Activated CD4-positive, alpha-beta T cell treated with anti-CD3 and anti-CD28 coated beads for 36 hours (primary cell): ENCODE results near the gene HYAL3. TPM values are rescaled to one million over a fixed set of nuclear protein-coding genes. Genes with fewer than 3 reads are reported as not detected.

Source experiments
- ATAC-seq: fragments of 200-7000 bp; cut with Tn5 transposase; one replicate; pipeline ENCODE4 v1.10.0; 2021; ENCODE audit warnings: mild to moderate bottlenecking, moderate library complexity
- CTCF ChIA-PET: fragments of 350-600 bp; sonication (Branson Sonifier 250); formaldehyde crosslinking; loops from one replicate; lab custom pipeline; 2021; ENCODE audit warnings: antibody characterized with exemption; lab: Charles Lee
- POLR2A ChIA-PET: fragments of 350-600 bp; sonication (Branson Sonifier 250); formaldehyde crosslinking; loops from one replicate; lab custom pipeline; 2021; ENCODE audit warnings: antibody characterized with exemption, inconsistent platforms; lab: Charles Lee
- DNase-seq: peaks from one replicate; pipeline ENCODE4 v3.0.0-alpha.2; 2020
- H3K27ac Mint-ChIP-seq: one replicate; pipeline ENCODE4 v1.8.0; 2021; ENCODE audit warnings: mixed read lengths
- H3K27me3 Mint-ChIP-seq: one replicate; pipeline ENCODE4 v1.8.0; 2021; ENCODE audit warnings: mixed read lengths
- H3K36me3 Mint-ChIP-seq: one replicate; pipeline ENCODE4 v1.8.0; 2021; ENCODE audit warnings: low read depth, mixed read lengths
- H3K4me1 Mint-ChIP-seq: one replicate; pipeline ENCODE4 v1.8.0; 2021; ENCODE audit warnings: mixed read lengths
- H3K4me3 Mint-ChIP-seq: one replicate; pipeline ENCODE4 v1.8.0; 2021; ENCODE audit warnings: mild to moderate bottlenecking, moderate library complexity, mixed read lengths
- H3K9me3 Mint-ChIP-seq: one replicate; pipeline ENCODE4 v1.8.0; 2021; ENCODE audit warnings: low read depth, mixed read lengths
- intact Hi-C, 2 experiments: fragments of 100-400 bp; cut with DNase I in 1 of 2; cut with micrococcal nuclease in 1 of 2; formaldehyde crosslinking; loops; one replicate each; pipeline versions ENCODE4 v1.14.2 to v1.15.1; 2022 to 2024; cut with DNase I, micrococcal nuclease
- total RNA-seq, 2 experiments: library from RNA; stranded (reverse); gene quantifications; one replicate each; pipeline ENCODE4 v1.2.3, GENCODE V29; 2021

HYAL3 gene
- total RNA-seq, 2 experiments from 2014 or later: 4.5 to 5.4 TPM

DNA sequence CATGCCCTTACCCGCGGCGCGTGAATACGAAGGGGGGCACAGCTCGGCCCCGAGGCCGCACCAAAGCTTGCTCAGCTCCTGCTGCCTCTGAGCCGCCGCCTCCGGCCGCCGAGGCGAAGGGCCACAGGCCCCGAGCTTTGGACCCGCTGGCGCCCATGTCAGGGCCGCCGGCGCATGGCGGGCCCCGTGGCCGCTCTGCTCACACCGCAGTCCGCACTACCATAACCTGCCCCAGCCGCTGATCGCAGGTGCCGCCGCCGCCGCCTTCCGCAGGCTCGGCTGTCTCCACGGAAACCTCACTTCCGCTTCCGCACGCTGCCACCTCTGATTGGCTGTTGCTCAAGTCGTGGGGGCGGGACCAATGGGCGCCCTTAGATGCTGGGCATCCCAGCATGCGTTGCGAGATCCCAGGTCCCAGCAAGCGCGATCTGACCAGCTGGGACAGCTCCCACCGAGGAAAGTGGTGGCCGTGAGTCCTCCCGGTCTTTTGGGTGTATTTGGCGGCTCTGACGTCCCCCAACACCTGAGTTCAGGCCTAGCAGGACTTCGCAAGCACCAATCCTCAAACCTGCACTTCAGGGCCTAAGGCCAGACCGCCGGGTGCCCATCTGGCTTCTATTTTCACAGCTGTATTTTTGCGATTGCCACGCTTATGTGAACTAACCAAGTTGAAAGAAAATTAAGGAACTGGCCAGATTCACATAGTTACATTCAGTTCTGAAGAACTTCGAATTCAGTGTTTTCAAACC is 28.9 kb upstream of the HYAL3 start, which contains the start of gene TUSC2:
Gene TUSC2, minus strand, starts transcription at position 281 of the 749 bp plus-strand sequence. Its CDS starts 124 bp downstream, at position 157.
- ATAC-seq: peak; percentile 95
- POLR2A ChIA-PET: interaction anchor here (1.6 kb wide), 2 partner anchors 9 to 12 kb away, joined by 3 to 18 read pairs; partner anchors contain the start of gene RASSF1
- no peaks in the 10 kb centered on the region for H3K27me3 Mint-ChIP-seq

DNA sequence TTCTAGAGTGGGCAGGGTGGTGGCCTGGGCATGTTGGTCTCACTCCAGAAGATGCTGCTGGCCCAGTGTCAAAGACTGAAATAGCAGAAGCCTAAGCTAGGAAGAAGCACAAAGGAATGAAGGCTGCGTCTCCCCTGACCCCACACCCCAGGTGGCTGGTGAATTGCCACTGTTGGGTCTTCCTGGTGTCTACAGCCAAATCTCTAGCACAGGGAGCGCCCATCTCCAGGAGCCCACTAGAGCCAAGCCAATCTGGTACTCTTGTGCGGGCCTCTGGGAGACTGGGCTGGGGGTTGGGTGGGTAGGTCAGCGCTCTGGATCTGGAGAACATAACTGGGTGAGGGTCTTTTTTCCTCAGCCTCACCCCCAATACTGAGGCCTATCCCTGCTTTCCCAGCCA is 27.9 kb upstream of the HYAL3 start:
- Mint-ChIP-seq H3K27ac (peak overlapping the region; percentile 19), H3K36me3 (peaks cover 28% of the 10 kb centered on the region), H3K4me3 (peak overlapping the region; percentile 83), H3K9me3 (no peaks in the 10 kb centered on the region), H3K4me1 (peaks cover 22% of the 10 kb centered on the region), H3K27me3 (no peaks in the 10 kb centered on the region)
- no peak for ATAC-seq
- intact Hi-C loops: loop anchor here in 1 of 2 experiments (5.0 to 10.0 kb wide), 2 partner anchors 52 to 90 kb away; partner anchors contain the start of genes GNAI2 and LSMEM2
- ChIA-PET POLR2A (interaction anchor here (1.6 kb wide), 1 partner anchor 10 kb away, joined by 18 read pairs; no protein-coding TSS in a partner anchor), CTCF (interaction anchor here (1.1 to 3.6 kb wide), 7 partner anchors 8 to 92 kb away, joined by 4 to 18 read pairs (median 4); partner anchors contain the start of genes HYAL3, NAA80 and ZMYND10)
- no peak for DNase-seq

More for the DNA sequence above, 28.9 kb upstream of the HYAL3 start, which contains the start of gene TUSC2:
- peaks cover 33% of the 10 kb centered on the region for H3K36me3 Mint-ChIP-seq
- H3K27ac Mint-ChIP-seq: peak within 1 kb of the TSS; percentile 76
- DNase-seq: peak; percentile 98
- intact Hi-C loops: loop anchor here (1.0 to 10.0 kb wide), 4 partner anchors 9 to 91 kb away; partner anchors contain the start of genes GNAI2 (in 1 of the 2), IFRD2 (in 1 of the 2) and LSMEM2 (in 1 of the 2)
- H3K9me3 Mint-ChIP-seq: no peaks in the 10 kb centered on the region
- H3K4me1 Mint-ChIP-seq: peaks cover 20% of the 10 kb centered on the region
- CTCF ChIA-PET: interaction anchor here (0.6 to 3.6 kb wide), 17 partner anchors 9 to 617 kb away, joined by 3 to 18 read pairs (median 4); partner anchors contain the start of genes HYAL3, IFRD2, NAA80 and RASSF1
- H3K4me3 Mint-ChIP-seq: peak within 1 kb of the TSS; percentile 83

DNA sequence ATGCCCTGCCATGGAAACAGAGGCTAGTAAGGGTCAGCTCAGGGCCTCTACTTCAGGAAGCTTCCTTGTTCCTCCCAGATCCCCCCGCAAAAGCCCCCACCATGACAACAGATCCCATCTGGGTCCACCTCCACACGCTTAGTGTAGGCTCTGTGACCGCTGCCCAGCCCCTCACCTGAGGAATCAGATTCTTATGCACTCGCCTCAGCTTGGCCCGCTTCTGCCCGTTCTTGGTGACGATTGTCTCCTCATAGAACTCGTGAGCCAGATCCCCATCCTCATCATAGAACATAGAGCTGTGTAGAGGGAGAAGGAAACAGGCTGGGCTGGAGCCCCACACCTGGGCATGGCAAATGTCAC is 27.0 kb upstream of the HYAL3 start:
- Mint-ChIP-seq H3K4me3 (no peak overlapping the region), H3K9me3 (no peaks in the 10 kb centered on the region), H3K27me3 (no peaks in the 10 kb centered on the region), H3K4me1 (peaks cover 22% of the 10 kb centered on the region), H3K27ac (no peak overlapping the region), H3K36me3 (peaks cover 20% of the 10 kb centered on the region)
- intact Hi-C loops: loop anchor here in 1 of 2 experiments (5.0 to 10.0 kb wide), 2 partner anchors 51 to 89 kb away; partner anchors contain the start of genes GNAI2 and LSMEM2
- ChIA-PET POLR2A (no interaction called here), CTCF (interaction anchor here (0.6 to 3.6 kb wide), 4 partner anchors 10 to 1152 kb away, joined by 3 to 16 read pairs (median 4); partner anchors contain the start of genes HYAL3, NAA80 and ZMYND10)
- ATAC-seq (no peak), DNase-seq (no peak)

- Mint-ChIP-seq H3K27me3 (no peaks in the 10 kb centered on the region), H3K4me1 (peaks cover 23% of the 10 kb centered on the region), H3K4me3 (no peak overlapping the region), H3K36me3 (peaks cover 15% of the 10 kb centered on the region), H3K27ac (no peak overlapping the region), H3K9me3 (no peaks in the 10 kb centered on the region)
- ChIA-PET CTCF (interaction anchor here (0.6 to 3.6 kb wide), 7 partner anchors 11 to 90 kb away, joined by 4 to 27 read pairs (median 5); partner anchors contain the start of genes GNAI2, HYAL3, NAA80 and ZMYND10), POLR2A (no interaction called here)
- DNase-seq: no peak
- intact Hi-C loops: loop anchor here in 1 of 2 experiments (5.0 to 10.0 kb wide), 2 partner anchors 51 to 88 kb away; partner anchors contain the start of genes GNAI2 and LSMEM2
- no peak for ATAC-seq
These were observed 26.4 kb upstream of the HYAL3 start for GRCh38 chr3:50325497-50326181.

- Mint-ChIP-seq H3K9me3 (no peaks in the 10 kb centered on the region), H3K27me3 (no peaks in the 10 kb centered on the region), H3K27ac (no peak overlapping the region), H3K4me3 (no peak overlapping the region), H3K4me1 (peaks cover 28% of the 10 kb centered on the region), H3K36me3 (peaks cover 9% of the 10 kb centered on the region)
- ChIA-PET CTCF (interaction anchor here (0.6 to 3.4 kb wide), 9 partner anchors 9 to 614 kb away, joined by 3 to 27 read pairs (median 7); partner anchors contain the start of genes CYB561D2, GNAI2, HYAL3 and NAA80), POLR2A (no interaction called here)
- ATAC-seq: no peak
- DNase-seq: no peak
- intact Hi-C loops: loop anchor here in 1 of 2 experiments (5.0 to 10.0 kb wide), 2 partner anchors 50 to 88 kb away; partner anchors contain the start of genes GNAI2 and LSMEM2
These were observed 25.9 kb upstream of the HYAL3 start for GRCh38 chr3:50325113-50325480.

DNA sequence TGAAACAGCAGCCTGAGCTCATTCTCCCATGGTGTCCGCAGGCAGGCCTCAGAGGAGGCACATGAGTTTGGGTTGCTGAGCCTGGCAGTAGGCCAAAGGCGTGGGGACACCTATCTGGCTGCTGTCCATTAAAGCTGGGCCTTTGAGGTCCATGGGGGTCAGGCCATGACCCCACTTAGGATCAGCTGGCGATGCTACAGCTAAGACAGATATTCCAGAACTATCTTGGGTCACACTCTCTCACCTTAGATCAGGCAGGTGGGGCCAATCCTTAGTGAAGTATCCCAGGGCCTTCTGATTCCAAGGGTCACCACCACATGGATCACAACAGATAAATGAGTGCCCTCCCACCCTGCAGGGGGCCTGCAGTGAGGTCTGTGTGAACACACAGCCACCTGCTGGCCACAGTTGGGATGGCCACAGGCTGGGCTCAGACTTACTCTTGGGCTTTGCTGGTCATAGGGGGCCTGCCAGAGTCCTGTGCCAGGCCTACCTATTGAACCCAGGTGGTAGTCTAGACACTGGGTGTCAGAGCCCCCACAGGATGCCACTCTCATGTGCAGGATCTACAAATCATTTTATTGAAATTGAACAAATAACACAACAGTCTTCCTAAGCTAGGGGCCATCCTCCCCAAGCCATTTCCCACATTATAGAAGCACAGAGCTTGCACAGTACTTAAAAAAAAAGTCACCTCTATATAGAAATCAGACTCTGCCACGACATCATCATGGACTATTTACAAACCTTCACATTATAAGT is 25.3 kb upstream of the HYAL3 start:
- Mint-ChIP-seq H3K9me3 (no peaks in the 10 kb centered on the region), H3K36me3 (peaks cover 6% of the 10 kb centered on the region), H3K27me3 (no peaks in the 10 kb centered on the region), H3K27ac (no peak overlapping the region), H3K4me3 (no peak overlapping the region), H3K4me1 (peaks cover 32% of the 10 kb centered on the region)
- ATAC-seq (peak; percentile 32), DNase-seq (peak; percentile 79)
- intact Hi-C loops: loop anchor here (1.0 to 10.0 kb wide), 3 partner anchors 50 to 87 kb away; partner anchors contain the start of genes GNAI2 (in 1 of the 2) and LSMEM2 (in 1 of the 2)
- ChIA-PET CTCF (interaction anchor here (0.5 to 3.4 kb wide), 18 partner anchors 10 to 783 kb away, joined by 3 to 27 read pairs (median 4); partner anchors contain the start of genes CYB561D2, GNAI2, HYAL3 and NAA80), POLR2A (interaction anchor here (1.0 kb wide), 1 partner anchor 13 kb away, joined by 3 read pairs; no protein-coding TSS in a partner anchor)

DNA sequence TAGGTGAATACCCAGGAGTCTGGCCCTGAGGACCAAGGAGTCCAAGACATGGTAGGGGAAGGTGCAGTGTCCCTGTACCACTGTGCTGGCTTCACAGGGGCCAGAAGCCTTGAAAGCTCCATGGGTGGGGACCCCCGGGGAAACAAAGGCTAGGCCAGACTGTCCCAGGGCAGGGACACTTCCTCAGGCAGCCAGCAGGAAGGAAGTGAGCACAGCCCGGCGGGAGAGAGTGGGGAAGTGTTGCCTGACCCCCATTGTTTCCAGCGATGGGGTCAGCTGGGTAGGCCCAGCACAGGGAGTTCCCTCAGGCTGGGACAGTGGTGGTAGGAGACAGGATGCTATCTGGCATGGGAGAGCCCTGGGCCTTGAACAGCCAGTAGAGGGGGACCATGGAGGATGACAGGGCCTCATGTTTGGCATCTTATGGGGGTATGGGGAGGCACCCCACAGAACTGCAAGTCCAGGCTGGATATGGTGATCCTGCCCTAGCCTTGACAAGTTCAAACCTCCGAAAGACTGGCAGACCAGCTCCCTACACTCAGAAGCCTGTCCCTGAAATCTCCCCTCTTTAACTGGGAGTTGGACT is 24.5 kb upstream of the HYAL3 start:
- CTCF ChIA-PET: interaction anchor here (0.5 to 3.4 kb wide), 16 partner anchors 11 to 1831 kb away, joined by 3 to 27 read pairs (median 4); partner anchors contain the start of genes CYB561D2, HYAL3, IFRD2 and NAA80
- H3K4me1 Mint-ChIP-seq: peaks cover 38% of the 10 kb centered on the region
- ATAC-seq (no peak), DNase-seq (no peak)
- no peaks in the 10 kb centered on the region for H3K9me3 Mint-ChIP-seq
- peaks cover 3% of the 10 kb centered on the region for H3K36me3 Mint-ChIP-seq
- H3K27ac Mint-ChIP-seq: peak overlapping the region; percentile 6
- H3K4me3 Mint-ChIP-seq: no peak overlapping the region
- intact Hi-C loops: loop anchor here (1.0 to 10.0 kb wide), 2 partner anchors 49 kb away; partner anchors contain the start of gene LSMEM2 (in 1 of the 2)
- POLR2A ChIA-PET: interaction anchor here (1.0 kb wide), 1 partner anchor 13 kb away, joined by 3 read pairs; no protein-coding TSS in a partner anchor
- H3K27me3 Mint-ChIP-seq: no peaks in the 10 kb centered on the region

DNA sequence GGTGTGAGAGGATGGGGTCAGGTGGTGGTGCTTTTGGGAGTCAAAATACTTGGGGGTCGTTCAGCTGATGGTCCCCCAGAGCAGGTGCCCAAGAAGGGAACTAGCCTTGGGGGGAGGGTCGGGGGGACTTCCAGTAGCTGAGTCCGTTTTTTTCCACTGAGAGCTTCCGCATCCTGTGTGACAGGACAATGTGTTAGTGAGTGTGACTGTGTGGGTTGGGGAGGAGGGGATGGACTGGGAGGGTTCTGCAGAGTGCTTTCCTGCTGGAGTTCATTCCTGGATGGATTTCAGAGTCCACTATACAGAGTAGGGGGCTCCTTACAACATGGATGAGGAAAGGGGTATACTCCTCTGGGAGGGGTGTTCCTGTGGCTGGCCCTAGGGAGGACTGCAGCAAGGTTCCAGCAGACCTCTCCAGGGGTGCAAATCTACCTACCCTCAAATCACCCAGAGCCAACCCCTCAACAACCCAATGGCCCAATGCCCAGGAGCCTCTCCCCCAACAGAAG is 23.9 kb upstream of the HYAL3 start:
- peak overlapping the region; percentile 12 for H3K4me3 Mint-ChIP-seq

More for the DNA sequence above, 23.9 kb upstream of the HYAL3 start:
- intact Hi-C loops: loop anchor here in 1 of 2 experiments (10.0 kb wide), 1 partner anchor 48 kb away; the partner anchor contains the start of gene LSMEM2
- H3K4me1 Mint-ChIP-seq: peaks cover 37% of the 10 kb centered on the region
- ChIA-PET POLR2A (interaction anchor here (1.0 kb wide), 1 partner anchor 24 kb away, joined by 3 read pairs; the partner anchor contains the start of genes HYAL3 and NAA80), CTCF (interaction anchor here (0.6 to 3.4 kb wide), 6 partner anchors 9 to 1832 kb away, joined by 3 to 27 read pairs (median 4); partner anchors contain the start of genes IFRD2 and RASSF1)
- H3K27ac Mint-ChIP-seq: peak overlapping the region; percentile 42
- no peaks in the 10 kb centered on the region for H3K9me3 Mint-ChIP-seq
- H3K36me3 Mint-ChIP-seq: no peaks in the 10 kb centered on the region
- H3K27me3 Mint-ChIP-seq: no peaks in the 10 kb centered on the region
- ATAC-seq (no peak), DNase-seq (no peak)
